RCC 7860 (cell line): Measurements from ENCODE around the gene ACSF3.

Experiments
- DNase-seq: peaks from one replicate; pipeline ENCODE4 v3.0.0-alpha.2; 2015; ENCODE audit warnings: low spot score
- FAIRE-seq: peaks from 2 replicates; lab custom pipeline; 2012; peaks lifted over from hg19 to GRCh38; lab: Jason Lieb, UNC

ACSF3 gene

DNA sequence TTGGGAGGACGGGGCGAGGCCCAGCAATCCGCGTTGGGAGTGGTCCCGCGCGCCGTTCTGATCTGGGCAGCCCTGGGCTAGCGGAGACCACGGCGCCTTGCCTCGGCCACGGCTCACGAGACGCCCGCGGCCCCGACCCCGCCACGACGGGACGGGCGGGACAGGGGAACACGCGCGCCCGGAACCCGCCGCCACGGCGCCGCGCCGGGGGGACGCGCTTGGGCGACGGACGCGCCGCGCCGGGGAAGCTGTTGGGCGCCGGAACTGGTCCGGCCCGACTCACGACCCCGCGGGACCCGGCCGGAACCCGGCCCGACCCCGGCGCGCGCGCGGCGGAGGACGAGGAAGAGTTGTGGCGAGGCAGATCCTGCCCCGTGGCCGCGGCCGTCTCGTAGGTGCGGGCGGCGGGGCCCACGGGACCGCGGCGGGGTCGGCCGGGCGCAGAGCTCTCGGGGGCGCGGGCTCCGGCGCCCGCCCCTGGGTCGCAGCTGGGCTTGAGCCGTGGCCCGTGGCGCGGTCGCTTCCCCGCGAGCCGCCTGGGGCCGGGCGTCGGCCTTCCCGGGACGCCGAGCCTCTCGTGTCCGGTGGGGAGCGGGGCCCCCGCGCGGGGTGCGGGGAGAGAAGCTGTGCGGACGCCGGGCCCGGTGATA lies at the start of gene ACSF3:
TSS of gene ACSF3 (plus strand) at position 251 of the 650 bp plus-strand sequence. CDS start 6,830 bp downstream, outside the sequence.
- FAIRE-seq: no peak
- DNase-seq: no peak

DNA sequence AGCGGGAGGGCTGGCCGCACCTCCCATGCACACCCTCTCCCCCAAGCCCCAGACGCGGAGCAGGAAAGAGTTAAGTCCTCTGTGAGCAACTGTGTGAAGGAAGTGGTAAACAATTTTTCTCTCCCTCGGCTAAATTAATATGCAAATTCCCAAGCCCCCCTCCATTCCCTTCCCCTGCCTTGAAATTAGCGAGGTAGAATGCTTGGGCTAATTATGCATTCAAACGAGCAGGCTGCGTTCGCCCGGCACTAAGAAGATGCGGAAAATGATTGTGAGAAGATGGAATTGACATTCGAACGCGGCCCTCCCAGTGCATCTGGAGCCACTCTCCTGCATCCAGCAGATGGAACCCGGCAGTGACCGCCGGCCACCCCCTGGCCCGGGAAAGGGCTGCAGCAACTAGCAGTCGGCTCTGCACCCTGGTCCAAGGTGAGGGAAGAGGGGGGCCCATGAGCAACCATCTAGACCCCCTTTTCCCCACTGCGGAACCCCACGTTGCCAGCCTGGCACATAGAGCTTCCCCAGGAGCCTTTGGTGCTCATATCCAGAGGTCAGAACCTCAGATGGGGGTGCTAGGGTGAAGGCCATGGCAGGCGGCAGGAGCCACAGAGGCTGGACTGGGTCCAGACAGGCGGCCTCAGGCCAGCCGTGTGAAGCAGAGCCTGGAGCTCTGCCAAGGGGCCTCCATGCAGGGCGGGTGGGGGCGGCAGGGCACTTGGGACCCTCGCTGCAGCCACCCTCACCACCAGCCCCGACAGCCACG lies 49.1 kb upstream of the ACSF3 start:
- no peak for FAIRE-seq
- DNase-seq: no peak

DNA sequence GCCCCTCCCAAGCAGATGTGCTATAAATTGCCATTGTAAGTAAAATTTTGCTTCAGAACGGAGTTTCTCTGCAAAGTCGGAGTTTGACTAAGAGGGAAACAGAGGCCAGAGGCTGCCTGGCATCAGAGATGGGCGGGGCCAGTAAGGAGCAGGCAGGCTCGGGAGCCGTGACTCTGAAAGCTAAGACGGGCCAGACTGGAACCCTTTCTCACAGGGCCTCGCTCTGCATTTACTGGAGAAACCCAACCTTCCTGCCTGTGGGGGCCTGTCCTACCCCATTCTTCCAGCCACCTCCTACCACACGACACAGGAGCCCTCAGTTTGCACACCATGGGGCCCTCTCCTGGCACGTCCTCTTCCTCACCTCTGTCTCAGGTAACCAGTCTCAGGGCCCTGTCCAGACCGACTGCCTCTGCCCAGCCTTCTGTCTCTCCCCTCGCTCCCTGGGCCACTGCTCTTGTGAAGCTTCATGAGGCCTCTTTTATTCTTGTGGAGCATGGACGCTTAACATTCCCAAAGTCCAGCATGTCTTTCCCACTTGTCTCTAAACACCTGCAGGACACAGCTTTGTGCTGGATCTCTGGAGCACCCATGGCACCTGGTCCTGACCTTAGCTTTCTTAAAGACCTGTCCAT lies 48.4 kb upstream of the ACSF3 start:
- FAIRE-seq (no peak), DNase-seq (no peak)

DNA sequence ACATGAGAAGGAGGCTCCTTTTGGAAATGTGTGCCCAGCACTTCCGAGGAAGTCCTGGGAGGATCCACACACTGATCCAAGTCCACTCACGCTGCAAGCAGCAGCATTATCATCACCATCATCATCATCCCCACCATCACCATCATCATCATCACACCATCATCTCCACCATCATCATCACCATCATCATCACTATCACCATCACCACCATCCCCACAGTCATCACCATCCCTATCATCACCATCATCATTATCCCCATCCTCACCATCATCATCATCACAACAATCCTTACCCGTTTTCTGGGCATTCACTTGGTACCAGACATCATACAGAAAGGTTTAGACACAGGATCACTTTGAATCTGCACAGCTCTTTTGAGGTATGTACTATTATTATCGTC lies 47.8 kb upstream of the ACSF3 start:
- DNase-seq (no peak), FAIRE-seq (no peak)

DNA sequence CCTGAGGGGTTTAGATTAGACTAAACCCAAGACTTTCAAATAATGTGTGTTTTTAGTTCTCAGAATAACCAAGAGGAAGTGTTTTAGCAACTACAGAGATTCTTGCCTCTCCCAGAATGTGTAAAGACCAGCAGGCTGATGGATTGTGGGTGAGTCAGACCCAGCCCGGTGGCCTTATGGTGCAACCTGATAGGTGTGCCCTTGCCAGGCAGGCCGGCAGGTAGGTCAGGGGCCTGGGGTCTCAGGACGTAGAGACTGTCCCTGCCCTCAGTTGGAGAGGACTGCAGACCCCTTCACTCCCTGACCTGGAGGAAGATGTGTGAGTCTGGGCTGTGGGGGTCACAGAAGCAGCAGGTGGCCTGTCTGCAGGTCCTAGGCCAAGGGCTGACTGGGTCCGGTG lies 47.2 kb upstream of the ACSF3 start:
- FAIRE-seq: no peak
- DNase-seq: no peak

DNA sequence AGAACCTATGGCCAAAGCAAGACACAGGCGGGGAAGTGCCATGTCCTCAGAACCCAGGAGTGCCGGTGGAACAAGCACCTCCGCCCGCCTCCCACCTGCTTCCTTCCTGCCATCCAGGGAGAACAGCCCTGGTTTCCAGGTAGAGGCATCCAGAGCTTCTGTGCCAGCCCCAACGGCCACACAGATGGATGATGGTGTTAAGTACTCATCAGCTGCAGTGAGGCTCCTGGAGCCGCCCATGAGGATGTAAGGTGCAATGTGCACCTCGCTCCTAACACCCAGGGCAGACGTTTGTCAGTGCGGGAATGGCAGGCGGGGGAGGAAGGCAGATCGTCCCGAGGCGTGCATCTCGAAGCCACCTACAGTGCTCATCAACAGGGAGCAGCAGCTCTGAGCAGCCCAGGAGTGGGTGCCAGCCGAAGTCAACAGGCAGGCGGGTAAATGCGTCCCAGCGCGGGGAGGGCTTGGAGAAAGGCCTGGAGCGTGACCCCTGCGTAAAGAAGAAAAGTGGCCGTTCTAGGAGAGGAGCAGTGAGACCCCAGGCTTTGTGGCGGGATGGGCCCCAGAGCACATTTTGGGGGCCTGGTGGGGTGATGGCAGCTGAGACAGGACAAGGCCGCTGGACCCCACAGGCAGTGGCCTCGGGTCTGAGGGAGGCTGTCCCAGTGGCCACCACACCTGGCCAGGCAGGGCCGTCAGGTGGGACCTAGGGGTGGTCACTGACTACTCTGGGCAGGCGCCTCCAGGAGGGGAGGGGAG lies 46.1 kb upstream of the ACSF3 start:
- FAIRE-seq (no peak), DNase-seq (no peak)

DNA sequence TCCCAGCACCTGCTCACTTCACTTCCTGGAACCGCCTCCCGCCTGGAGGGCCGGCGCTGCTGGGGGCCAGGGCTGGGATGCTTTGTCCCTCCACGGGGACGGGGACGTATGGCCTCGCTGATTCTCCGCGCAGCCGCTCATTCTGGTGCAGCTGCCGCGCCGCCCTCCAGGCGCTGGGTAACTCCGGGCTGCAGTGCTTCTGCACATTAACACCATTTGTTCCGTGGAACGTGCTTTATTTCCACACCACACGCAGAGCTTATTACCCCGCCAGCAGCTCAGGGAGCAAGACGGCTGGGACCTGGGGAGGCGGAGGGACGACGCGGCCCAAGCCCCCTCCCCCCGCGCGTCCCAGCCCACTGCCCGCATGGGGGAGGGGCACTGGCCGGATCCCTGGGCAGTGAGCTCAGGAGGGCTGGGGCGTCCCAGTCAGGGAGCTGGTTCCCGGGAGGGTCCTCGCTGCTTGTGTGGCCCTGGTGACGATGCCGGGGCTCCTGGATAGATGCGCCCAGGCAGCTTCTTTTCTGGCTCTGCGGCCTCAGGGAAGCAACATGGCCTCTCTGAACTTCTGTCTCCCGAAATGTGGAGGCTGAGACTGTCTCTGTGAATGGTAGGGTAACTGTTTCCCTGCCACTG lies 45.4 kb upstream of the ACSF3 start:
- no peak for DNase-seq
- no peak for FAIRE-seq

DNA sequence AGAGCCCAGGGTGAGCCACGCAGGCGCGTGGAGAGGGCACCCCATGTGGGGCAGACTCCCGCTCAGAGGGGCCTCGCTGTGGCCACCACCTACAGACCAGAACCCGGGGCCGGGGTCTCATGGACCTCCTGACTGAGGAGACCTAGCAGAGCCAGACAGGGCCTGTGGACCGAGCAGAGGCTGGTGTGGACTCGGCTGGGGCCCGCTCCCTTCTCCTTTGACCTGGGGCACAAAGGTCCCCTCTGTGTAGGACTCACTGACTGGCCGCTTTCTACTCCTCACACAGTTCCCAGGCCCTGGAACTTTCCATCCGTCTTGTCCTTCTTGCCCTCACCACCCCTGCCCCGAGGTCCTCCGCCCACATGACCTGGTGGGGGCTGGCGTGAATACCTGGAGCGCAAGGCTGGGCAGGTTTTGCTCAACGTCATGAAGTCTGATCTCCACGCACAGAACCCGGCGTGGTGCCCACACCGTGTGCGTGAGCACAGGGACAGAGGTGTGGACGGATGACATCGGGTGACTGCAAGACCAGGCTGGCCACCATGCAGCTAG lies 44.7 kb upstream of the ACSF3 start:
- DNase-seq (no peak), FAIRE-seq (no peak)

DNA sequence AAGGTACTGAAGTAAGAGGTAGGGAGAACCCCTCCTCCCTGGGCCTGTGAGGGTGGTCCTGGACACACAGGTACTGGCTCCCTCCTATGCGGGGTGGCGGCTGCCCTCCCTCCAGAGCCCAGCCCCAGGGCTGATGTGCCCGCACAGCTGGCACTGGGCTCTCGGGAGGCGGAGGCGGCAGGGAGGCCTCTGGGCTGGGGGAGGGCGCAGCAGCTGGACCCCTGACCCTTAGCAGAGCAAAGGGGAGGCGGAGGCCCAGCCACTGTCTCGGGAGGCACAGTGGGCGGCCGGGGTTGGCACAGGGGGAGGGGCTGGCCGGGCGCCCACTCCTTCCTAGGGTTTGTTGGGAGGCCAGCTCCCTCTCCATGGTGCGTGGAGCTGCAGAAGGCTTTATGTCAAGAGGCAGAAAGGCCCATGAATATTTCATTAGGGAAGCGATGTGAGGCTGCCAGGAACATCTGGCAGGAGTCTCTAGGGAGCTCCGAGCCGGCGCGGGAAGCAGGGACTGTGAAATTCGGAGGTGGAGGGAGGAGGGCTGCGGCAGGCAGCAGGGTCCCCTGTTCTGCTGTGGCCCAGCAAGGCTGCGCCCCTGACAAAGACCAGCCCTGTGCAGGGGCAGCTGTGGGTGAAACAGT lies 44.1 kb upstream of the ACSF3 start:
- FAIRE-seq (no peak), DNase-seq (no peak)

DNA sequence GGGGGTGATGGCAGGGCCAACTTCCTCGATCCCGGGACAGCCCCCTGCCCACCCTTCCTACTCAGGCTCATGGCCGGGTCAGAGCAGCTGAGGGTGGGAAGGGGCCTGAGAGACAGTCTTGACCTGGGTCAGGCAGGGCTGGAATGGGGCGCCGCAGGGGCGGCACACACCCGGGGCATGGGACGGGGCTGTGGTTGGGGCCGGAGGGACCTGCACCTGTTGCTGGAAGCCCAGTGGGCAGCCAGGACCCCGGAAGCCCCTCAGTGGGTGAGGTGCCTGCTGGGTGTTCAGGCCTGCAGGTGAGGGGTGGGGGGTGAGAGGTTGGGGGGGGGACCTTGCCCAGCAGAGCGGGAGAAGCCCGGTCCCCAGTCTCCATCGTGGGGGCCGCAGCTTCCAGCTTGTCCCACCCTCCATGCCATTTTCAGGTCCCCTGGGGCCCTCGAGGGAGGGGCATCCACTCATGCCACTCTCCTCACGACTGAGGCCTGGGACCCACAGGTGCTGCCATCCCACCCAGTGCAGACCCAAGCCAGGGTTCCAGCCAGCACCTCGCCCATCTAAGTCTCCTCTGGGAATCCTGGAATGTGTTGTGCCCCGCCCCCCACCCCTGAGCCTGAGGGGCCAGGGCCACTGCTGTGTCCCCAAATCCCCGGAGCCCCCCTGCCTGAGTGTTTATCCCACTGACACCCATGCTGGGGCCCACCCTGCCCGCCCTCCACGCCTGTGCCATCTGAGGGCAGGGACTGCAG lies 43.4 kb upstream of the ACSF3 start:
- no peak for FAIRE-seq
- DNase-seq: no peak

DNA sequence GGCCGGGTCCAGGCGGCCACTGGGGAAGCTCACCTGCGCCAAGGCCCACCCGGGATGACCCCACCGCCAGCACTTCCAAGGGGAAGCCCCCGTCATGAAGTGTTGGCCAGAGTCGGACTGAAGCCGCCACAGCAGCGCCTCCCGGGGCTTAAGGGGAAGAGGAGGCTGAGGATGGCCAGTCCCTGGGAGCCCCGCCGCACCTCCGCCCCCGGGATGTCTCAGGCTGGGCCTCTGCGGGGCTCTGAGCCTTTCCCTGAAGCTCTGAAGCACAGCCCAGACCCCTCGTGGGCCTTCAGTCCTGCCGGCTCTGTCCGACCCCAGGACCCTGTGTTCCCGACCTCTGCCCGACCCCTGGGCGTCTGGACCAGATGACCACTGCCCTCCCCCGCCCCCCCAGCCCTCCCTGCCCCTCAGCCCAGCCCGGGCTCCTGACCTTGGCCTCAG lies 42.8 kb upstream of the ACSF3 start:
- DNase-seq (no peak), FAIRE-seq (no peak)

DNA sequence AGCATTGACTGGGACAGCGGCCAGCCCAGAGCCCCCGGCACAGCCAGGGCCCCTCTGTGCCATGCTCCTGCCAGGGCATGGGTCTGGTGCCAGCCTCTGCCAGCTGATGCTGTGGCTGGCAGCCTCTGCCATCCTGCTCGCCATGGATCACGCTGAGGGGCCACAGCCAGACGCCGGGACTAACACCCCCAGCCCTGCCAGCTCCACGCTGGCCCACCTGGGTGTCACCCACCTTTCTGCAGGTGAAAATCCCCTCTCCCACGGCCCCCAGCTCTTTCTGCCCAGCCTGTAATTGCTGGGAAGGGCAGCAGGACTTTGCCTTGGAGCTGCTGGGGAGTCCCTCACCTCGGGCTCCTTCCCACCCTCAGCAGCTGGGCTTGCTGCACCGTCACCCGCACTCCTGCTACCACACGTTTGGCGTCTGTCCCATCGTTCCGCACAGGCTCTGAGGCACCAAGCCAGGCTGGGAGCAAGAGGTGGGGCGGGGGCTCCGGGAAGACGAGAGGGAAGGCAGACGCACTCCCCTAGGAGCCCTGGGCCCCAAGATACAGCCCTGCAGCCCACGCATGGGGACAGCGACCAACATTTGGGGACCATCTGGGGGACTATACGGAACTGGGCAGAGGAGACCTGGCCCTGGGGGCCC lies 42.0 kb upstream of the ACSF3 start:
- DNase-seq: no peak
- FAIRE-seq: no peak

DNA sequence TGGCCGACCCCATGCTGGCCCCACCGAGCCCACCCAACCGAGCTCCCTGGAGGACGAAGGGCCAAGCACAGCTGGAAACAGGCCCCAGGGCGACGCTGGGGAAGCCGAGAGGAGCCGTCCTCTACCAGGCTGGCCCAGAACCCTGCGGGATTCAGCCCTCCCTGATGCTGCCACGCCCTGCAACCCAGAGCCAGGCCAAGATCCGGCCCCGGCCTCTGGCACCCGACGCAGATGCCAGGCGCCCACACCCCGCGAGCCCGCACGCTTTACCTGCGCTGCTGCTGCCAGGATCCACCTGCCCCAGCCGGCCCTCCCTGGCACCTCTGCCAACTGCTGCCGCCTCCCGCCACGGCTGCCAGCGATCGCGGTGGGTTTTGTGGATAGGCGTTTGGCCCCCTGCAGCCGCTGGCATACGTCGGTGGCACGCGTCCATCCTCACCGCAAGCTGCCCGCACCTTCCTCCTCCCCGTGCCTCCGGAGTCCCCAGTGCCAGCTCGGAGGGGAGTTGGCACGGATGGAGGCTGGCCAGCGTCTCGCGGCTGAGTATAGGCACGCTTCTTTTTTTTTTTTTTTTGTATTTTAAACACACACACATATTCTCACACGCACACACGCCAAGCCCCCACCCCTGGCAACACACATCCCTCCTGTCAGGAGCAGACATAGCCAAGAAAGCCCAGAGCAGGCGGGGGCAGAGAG lies 41.3 kb upstream of the ACSF3 start:
- no peak for FAIRE-seq
- no peak for DNase-seq

DNA sequence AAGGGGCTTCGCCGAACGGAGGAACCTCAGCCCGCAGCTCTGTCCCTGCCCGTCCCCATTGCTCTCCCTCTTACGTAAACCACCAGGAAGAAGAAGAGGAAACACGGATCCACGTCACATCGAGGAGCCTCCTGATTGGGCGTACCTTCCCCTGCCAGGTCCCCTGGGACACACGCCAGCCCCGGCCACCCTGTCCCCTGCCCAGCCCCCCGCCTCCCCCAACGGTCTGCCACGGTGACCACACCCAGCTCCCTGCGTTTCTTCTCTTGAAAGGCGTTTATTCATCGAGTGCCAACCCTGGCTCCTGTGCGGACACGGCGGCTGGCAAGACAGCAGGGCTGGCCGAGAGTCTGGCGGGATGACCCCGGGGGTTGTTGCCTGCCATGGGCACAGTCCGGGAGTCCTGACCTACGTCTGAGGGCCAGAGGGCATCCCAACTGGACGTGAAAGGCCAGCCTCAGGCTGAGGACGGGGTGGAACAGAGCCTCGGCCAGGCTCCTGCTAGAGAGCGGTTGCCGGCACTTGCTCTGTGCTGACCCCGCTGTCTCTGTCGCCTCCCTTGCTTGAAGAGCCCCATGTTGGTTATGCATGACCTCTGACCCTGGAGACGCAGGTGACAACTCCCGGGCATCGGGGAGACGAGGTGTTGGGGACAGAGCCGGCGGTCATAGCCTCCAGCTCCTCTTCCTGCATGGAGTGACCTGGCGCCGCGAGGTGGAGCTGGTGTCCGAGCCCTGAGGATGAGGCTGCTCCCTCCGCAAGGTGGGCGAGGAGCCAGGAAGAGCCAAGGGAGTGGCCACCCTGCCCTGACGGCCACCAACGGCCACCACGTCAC lies 40.5 kb upstream of the ACSF3 start:
- DNase-seq (no peak), FAIRE-seq (no peak)

DNA sequence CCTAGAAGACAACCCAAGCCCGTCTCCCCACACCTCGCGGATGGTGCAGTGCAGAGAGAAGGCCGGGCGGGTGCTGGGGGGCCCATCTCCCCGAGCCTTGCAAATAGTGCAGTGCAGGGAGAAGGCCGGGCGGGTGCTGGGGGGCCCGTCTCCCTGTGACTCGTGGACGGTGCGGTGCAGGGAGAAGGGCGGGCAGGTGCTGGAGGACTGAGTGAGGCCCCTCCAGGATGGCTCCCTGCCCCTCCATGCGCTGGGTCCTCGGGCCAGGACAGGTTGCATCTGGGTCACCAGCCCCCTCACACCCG lies 40.0 kb upstream of the ACSF3 start:
- no peak for DNase-seq
- no peak for FAIRE-seq

DNA sequence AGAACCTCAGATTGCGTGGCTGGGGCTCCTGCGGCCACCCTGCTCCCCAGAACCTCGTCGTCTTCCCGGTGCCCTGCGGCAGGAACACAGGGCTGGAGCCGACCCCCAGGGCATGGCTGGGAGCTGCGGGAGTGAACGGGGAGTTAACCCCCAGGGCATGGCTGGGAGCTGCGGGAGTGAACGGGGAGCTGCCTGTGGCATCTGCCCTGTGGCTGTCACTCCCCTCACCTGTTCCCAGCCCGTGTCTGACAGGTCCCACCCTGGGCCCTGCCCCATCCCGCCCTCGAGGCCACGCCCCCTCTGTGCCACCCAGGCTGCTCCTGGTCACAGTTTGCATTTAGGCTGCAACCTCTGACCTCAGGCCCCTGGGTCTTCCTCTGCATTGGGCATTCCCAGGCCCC lies 39.4 kb upstream of the ACSF3 start:
- DNase-seq (no peak), FAIRE-seq (no peak)

DNA sequence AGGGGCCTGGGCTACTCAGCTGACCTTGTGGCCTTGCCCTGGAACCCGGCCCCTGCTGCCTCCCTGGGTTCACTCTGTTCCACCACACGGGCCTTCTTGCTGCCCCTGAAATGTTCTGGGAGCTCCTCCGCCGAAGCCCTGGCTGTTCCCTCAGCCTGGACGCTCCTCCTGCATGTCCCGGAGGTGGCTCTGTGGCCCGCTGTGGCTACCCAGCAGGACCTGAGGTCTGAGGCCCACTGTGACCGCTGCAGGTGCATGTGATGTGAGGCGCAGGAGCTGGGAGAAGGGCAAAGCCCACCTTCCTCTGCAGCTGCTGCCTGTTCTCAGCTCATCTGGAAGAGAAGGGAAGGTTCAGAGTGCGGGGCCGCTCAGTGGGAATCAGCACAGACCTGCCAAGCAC lies 38.9 kb upstream of the ACSF3 start:
- DNase-seq (no peak), FAIRE-seq (no peak)

DNA sequence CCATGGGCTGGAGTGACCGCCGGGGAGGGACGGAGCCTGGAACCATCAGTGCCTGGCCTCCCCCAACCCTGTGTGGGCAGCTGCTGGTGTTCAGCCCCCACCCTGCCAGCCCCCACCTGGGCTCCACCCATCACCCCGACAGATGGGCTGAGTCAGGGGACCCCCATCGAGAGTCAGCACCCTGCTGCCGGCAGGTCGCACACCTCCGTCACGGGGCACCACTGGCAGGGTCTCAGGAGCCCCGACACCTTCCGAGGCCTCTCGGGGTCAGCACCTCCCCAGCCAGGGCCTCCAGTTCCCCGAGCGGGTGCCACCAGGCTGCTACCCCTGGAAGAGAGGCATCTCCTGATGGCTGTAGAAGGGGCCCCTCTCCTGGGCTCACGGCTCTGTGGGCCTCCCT lies 38.3 kb upstream of the ACSF3 start:
- FAIRE-seq (no peak), DNase-seq (no peak)
